ENCODE results near the gene NPDC1.

Gene NPDC1

GRCh38 chr9:136990242-136990911 lies 55.6 kb downstream of the NPDC1 start:
- no peak for TF ChIP-seq JUND (IDR thresholded peaks at IDR 0.05; ENCODE audit: low read depth)
- DNase-seq (ENCODE audit: low read depth in 1 of 2, low spot score in 1 of 2), result no peak
- in situ Hi-C loops (cut with HindIII; ENCODE audit: low pct_unique_long_range_greater_than_20kb, low sequenced_read_pairs), result no loop called here
